ENCODE measurements around the gene CUX1. TPM values are rescaled to one million over a fixed set of nuclear protein-coding genes. Genes with fewer than 3 reads are reported as not detected.
A peak's percentile ranks its signal among the peaks of the same experiment; 100 is the strongest.

CUX1 gene
- total RNA-seq, 1 experiment from 2014 or later: 64.3 TPM

DNA sequence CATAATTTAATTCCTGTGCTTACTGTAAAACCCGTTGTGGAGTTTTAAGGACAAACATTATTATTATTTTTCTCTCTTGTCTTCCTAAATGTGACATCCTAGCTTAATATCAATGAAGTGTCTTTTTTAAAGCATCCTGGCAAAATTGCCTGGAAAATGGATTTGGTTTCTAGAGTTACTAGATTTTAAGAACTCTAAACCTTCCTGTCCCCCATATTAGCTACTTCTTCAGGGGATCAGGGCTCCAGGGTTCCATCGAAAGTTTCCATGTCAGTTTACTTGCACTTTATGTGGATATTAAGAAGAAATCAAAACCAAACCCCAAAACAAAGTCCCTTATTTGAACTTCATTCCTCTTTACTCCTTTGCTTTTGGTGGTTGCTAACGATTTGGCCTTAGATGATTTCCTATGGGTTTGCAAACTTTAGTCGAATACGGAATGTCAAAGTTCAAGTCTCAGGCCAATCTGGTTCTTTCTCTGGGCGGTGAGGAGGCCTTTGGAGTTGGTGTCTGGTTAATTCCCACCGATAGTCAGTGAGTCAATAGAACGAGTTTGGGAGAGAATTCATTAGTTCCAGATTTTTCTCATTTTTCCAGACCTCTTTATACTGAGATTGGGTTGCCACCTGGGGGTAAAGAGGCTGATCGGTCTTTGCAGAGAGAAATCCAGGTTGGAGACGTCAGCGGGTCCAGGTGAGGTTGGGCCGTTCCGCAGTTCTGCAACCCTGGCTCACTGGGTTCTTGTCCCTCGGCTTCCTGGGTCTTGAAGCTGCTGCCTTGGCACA is 1.1 kb downstream of the CUX1 start:
- Mint-ChIP-seq H3K9me3 (no peaks in the 10 kb centered on the region), H3K27ac (peak overlapping the region; percentile 25; the same call in 1 of the 2 replicates), H3K27me3 (ENCODE audit: low read depth) (peaks cover 6% of the 10 kb centered on the region), H3K4me3 (peak overlapping the region; percentile 81), H3K36me3 (no peaks in the 10 kb centered on the region), H3K4me1 (peaks cover 60% of the 10 kb centered on the region)
- CTCF ChIA-PET: interaction anchor here (0.6 to 3.6 kb wide), 9 partner anchors 13 to 276 kb away, joined by 3 to 14 read pairs (median 4); no protein-coding TSS in a partner anchor
- ATAC-seq: no peak
- POLR2A ChIA-PET: interaction anchor here (0.5 to 1.2 kb wide), 3 partner anchors 74 to 168 kb away, joined by 3 to 4 read pairs (median 3); no protein-coding TSS in a partner anchor
- TF ChIP-seq E2F4 (CRISPR knock-in tag; IDR thresholded peaks at IDR 0.05; ENCODE audit: borderline replicate concordance, low read depth): no peak
- TF ChIP-seq SMAD3 (CRISPR knock-in tag; IDR thresholded peaks at IDR 0.05; ENCODE audit: borderline replicate concordance): no peak
- no peak for TF ChIP-seq JUN (CRISPR knock-in tag; IDR thresholded peaks at IDR 0.05)
- no peak for TF ChIP-seq NR2C2 (CRISPR knock-in tag; IDR thresholded peaks at IDR 0.05)
- TF ChIP-seq ESRRA (CRISPR knock-in tag; IDR thresholded peaks at IDR 0.05; ENCODE audit: borderline replicate concordance): no peak
- no peak for DNase-seq (ENCODE audit: low spot score)

DNA sequence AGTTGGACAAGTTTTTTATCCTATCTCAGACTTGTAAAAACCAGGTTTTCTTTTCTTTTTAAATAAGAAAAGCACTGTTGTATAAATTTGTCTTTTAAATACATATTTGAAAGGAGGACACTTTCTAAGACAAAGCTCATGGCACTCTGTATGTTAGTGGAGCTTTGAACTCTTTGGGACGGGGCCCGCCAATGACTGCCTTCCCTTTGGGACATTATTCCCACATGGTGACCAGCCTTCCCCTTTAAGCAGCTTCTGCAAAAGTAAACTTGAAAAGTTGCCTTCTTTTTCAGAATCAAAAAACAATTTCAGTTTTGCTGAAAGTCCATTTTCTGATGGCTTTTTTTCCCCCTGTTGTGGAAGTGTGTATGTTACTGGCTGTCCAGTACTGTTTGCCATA is 1.8 kb downstream of the CUX1 start:
- DNase-seq (ENCODE audit: low spot score) (no peak), ATAC-seq (no peak)
- CTCF ChIA-PET: interaction anchor here (1.7 to 3.6 kb wide), 2 partner anchors 14 to 277 kb away, joined by 4 to 14 read pairs; no protein-coding TSS in a partner anchor
- H3K27me3 Mint-ChIP-seq (ENCODE audit: low read depth): peaks cover 6% of the 10 kb centered on the region
- TF ChIP-seq FOXP1 (CRISPR knock-in tag; IDR thresholded peaks at IDR 0.05; ENCODE audit: borderline replicate concordance) (no peak), JUN (CRISPR knock-in tag; IDR thresholded peaks at IDR 0.05) (no peak), CBFB (CRISPR knock-in tag; IDR thresholded peaks at IDR 0.05; ENCODE audit: low read depth) (no peak), ZNF532 (CRISPR knock-in tag; IDR thresholded peaks at IDR 0.05; ENCODE audit: borderline replicate concordance) (no peak), KAT7 (CRISPR knock-in tag; IDR thresholded peaks at IDR 0.05; ENCODE audit: borderline replicate concordance) (no peak), SOX15 (CRISPR knock-in tag; IDR thresholded peaks at IDR 0.05) (no peak)
- TF ChIP-seq, protein P1, sequence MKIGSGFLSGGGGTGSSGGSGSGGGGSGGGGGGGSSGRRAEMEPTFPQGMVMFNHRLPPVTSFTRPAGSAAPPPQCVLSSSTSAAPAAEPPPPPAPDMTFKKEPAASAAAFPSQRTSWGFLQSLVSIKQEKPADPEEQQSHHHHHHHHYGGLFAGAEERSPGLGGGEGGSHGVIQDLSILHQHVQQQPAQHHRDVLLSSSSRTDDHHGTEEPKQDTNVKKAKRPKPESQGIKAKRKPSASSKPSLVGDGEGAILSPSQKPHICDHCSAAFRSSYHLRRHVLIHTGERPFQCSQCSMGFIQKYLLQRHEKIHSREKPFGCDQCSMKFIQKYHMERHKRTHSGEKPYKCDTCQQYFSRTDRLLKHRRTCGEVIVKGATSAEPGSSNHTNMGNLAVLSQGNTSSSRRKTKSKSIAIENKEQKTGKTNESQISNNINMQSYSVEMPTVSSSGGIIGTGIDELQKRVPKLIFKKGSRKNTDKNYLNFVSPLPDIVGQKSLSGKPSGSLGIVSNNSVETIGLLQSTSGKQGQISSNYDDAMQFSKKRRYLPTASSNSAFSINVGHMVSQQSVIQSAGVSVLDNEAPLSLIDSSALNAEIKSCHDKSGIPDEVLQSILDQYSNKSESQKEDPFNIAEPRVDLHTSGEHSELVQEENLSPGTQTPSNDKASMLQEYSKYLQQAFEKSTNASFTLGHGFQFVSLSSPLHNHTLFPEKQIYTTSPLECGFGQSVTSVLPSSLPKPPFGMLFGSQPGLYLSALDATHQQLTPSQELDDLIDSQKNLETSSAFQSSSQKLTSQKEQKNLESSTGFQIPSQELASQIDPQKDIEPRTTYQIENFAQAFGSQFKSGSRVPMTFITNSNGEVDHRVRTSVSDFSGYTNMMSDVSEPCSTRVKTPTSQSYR (CRISPR knock-in tag; IDR thresholded peaks at IDR 0.05): no peak
- H3K27ac Mint-ChIP-seq: no peak overlapping the region
- no peaks in the 10 kb centered on the region for H3K9me3 Mint-ChIP-seq
- POLR2A ChIA-PET: no interaction called here
- H3K4me3 Mint-ChIP-seq: peak overlapping the region; percentile 81; the same call in 1 of the 2 replicates
- peaks cover 64% of the 10 kb centered on the region for H3K4me1 Mint-ChIP-seq
- no peaks in the 10 kb centered on the region for H3K36me3 Mint-ChIP-seq
